ENCODE results near the gene DRC7. TPM values are rescaled to one million over a fixed set of nuclear protein-coding genes. Genes with fewer than 3 reads are reported as not detected.

Gene DRC7
- total RNA-seq, 1 experiment from 2014 or later = not detected

- Histone ChIP-seq H2AFZ (ENCODE audit: low read length) (no peak overlapping the region), H3K9me3 (ENCODE audit: low read length) (no peaks in the 10 kb centered on the region), H4K20me1 (ENCODE audit: low read length) (no peaks in the 10 kb centered on the region), H3K79me2 (ENCODE audit: low read length) (no peaks in the 10 kb centered on the region), H3K27me3 (ENCODE audit: low read length) (no peaks in the 10 kb centered on the region), H3F3A (ENCODE audit: low read length, unreplicated experiment) (no peaks in the 10 kb centered on the region), H3K4me2 (ENCODE audit: low read length) (no peak overlapping the region), H3K36me3 (ENCODE audit: low read depth, low read length) (no peaks in the 10 kb centered on the region), H3K9me2 (replicated peaks; ENCODE audit: low read length) (no peaks in the 10 kb centered on the region), H3K27ac (ENCODE audit: low read length) (no peak overlapping the region), H3K4me3 (ENCODE audit: low read length) (no peak overlapping the region), H3K9ac (ENCODE audit: low read length) (no peak overlapping the region), H3K4me1 (ENCODE audit: insufficient read depth, low read length) (peaks cover 13% of the 10 kb centered on the region; the same call in 1 of the 2 replicates)
- POLR2A ChIA-PET (ENCODE audit: unreplicated experiment) = no interaction called here
- intact Hi-C loops (cut with micrococcal nuclease) = no loop called here
- TF ChIP-seq CTCF (conservative IDR thresholded peaks at IDR 0.05; ENCODE audit: low read depth, low read length) (no peak), EZH2phosphoT487 (IDR thresholded peaks at IDR 0.05; ENCODE audit: borderline replicate concordance, low read length) (no peak), EZH2 (IDR thresholded peaks at IDR 0.05; ENCODE audit: low read length, unreplicated experiment) (no peak)
- CTCF ChIA-PET = no interaction called here
- DNase-seq = no peak
- ATAC-seq = no peak
- no TSS peak for BruUV-seq (replicated peaks)
Measured at GRCh38 chr16:57672824-57673223, 21.8 kb upstream of the DRC7 start.

GRCh38 chr16:57675741-57676551 lies 18.7 kb upstream of the DRC7 start:
- POLR2A ChIA-PET (ENCODE audit: unreplicated experiment) = no interaction called here
- no peak overlapping the region for H3K27ac ChIP-seq (ENCODE audit: low read length)
- no peaks in the 10 kb centered on the region for H4K20me1 ChIP-seq (ENCODE audit: low read length)
- CTCF ChIA-PET = interaction anchor here (0.6 kb wide), 1 partner anchor 105 kb away, joined by 3 read pairs; no protein-coding TSS in a partner anchor
- H3F3A ChIP-seq (ENCODE audit: low read length, unreplicated experiment) = no peaks in the 10 kb centered on the region
- H3K9ac ChIP-seq (ENCODE audit: low read length) = no peak overlapping the region
- H3K4me2 ChIP-seq (ENCODE audit: low read length) = no peak overlapping the region
- DNase-seq = no peak
- H3K4me1 ChIP-seq (ENCODE audit: insufficient read depth, low read length) = peaks cover 16% of the 10 kb centered on the region; the same call in 1 of the 2 replicates
- BruUV-seq (replicated peaks) = no TSS peak
- no peaks in the 10 kb centered on the region for H3K9me2 ChIP-seq (replicated peaks; ENCODE audit: low read length)
- no peak for ATAC-seq
- no peak for TF ChIP-seq EZH2 (IDR thresholded peaks at IDR 0.05; ENCODE audit: low read length, unreplicated experiment)
- no peak for TF ChIP-seq CTCF (conservative IDR thresholded peaks at IDR 0.05; ENCODE audit: low read depth, low read length)
- TF ChIP-seq EZH2phosphoT487 (IDR thresholded peaks at IDR 0.05; ENCODE audit: borderline replicate concordance, low read length) = no peak
- H2AFZ ChIP-seq (ENCODE audit: low read length) = no peak overlapping the region
- no peaks in the 10 kb centered on the region for H3K27me3 ChIP-seq (ENCODE audit: low read length)
- no peak overlapping the region for H3K4me3 ChIP-seq (ENCODE audit: low read length)
- no peaks in the 10 kb centered on the region for H3K36me3 ChIP-seq (ENCODE audit: low read depth, low read length)
- intact Hi-C loops (cut with micrococcal nuclease) = no loop called here
- H3K79me2 ChIP-seq (ENCODE audit: low read length) = no peaks in the 10 kb centered on the region
- no peaks in the 10 kb centered on the region for H3K9me3 ChIP-seq (ENCODE audit: low read length)

GRCh38 chr16:57676553-57677085 lies 18.0 kb upstream of the DRC7 start:
- H3K27me3 ChIP-seq (ENCODE audit: low read length) = no peaks in the 10 kb centered on the region
- CTCF ChIA-PET = no interaction called here
- no peaks in the 10 kb centered on the region for H3K9me3 ChIP-seq (ENCODE audit: low read length)
- H3K36me3 ChIP-seq (ENCODE audit: low read depth, low read length) = no peaks in the 10 kb centered on the region
- H4K20me1 ChIP-seq (ENCODE audit: low read length) = no peaks in the 10 kb centered on the region
- peaks cover 16% of the 10 kb centered on the region; the same call in 1 of the 2 replicates for H3K4me1 ChIP-seq (ENCODE audit: insufficient read depth, low read length)
- no peak overlapping the region for H3K9ac ChIP-seq (ENCODE audit: low read length)
- H3K4me3 ChIP-seq (ENCODE audit: low read length) = no peak overlapping the region
- H3K9me2 ChIP-seq (replicated peaks; ENCODE audit: low read length) = no peaks in the 10 kb centered on the region
- no TSS peak for BruUV-seq (replicated peaks)
- ATAC-seq (no peak), DNase-seq (peak; percentile 13)
- no peaks in the 10 kb centered on the region for H3K79me2 ChIP-seq (ENCODE audit: low read length)
- no peaks in the 10 kb centered on the region for H3F3A ChIP-seq (ENCODE audit: low read length, unreplicated experiment)
- intact Hi-C loops (cut with micrococcal nuclease) = no loop called here
- TF ChIP-seq CTCF (conservative IDR thresholded peaks at IDR 0.05; ENCODE audit: low read depth, low read length) = no peak
- TF ChIP-seq EZH2phosphoT487 (IDR thresholded peaks at IDR 0.05; ENCODE audit: borderline replicate concordance, low read length) = no peak
- no peak for TF ChIP-seq EZH2 (IDR thresholded peaks at IDR 0.05; ENCODE audit: low read length, unreplicated experiment)
- POLR2A ChIA-PET (ENCODE audit: unreplicated experiment) = no interaction called here
- no peak overlapping the region for H3K27ac ChIP-seq (ENCODE audit: low read length)
- no peak overlapping the region for H3K4me2 ChIP-seq (ENCODE audit: low read length)
- no peak overlapping the region for H2AFZ ChIP-seq (ENCODE audit: low read length)

Data from PC-3 (cell line).